Glomerular visceral epithelial cell (primary cell): ENCODE results near the gene MBNL2.

Experiments
- DNase-seq: peaks from one replicate; pipeline ENCODE4 v3.0.0-alpha.2; 2016; ENCODE audit errors: extremely low spot score

Gene MBNL2

DNA sequence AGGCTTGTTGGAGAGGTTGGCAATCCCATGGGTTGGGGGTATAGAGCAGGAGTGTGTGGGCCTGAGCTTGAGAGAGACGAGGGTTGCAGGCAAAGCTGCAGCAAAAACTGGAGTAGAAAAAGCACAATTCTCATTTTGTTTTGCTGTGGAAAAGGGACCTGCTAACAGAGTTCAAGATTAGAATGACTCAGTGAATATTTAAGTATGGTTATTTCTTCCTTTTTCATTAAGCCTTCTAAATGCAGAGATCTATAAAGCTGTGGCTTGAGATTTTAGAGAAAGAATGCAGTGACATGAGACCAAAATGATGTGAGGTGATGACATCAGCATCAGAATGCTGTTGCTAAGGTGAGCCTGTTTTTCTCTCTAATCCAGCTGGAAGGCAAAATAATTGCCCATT lies 10.8 kb upstream of the MBNL2 start:
- no peak for DNase-seq

DNA sequence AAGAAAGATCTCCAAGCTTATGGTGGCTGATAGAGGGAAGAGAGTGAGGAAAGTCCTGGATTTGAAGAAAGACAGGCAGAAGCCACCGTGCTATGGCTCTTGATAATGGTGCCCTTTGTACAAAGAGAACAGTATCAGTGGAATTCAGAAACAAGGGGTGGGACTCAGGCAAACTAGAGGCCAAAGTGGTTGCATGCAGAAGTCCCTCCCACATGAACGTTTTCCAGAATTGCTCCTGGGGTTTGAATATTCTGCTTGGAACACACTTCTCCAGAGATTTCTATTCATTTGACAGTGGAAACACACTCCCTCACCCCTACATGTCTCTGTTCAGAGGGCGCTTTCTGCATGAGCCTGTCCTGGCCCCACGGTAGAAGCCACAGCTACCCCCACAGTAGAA lies 10.1 kb upstream of the MBNL2 start:
- DNase-seq, result no peak

DNA sequence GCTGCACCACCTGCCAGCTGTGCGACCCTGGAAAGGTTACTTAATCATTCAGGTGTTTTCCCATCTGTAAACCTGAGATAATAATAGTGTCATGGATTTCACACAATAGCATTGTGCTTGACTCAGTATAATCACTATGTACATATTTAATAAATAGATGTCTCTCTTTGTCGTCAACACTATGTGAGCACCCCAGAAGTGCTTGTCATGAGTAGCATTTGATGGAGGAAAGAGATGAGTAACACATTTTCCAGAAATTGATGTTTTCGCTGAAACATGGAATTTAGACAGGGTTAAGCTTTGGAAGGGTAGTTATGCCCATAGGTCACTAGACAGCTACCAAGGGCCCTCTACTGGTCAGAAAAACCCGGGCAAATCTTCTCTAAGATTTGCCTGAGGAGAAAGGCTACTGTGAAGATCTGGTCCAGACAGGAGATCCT lies 9.5 kb upstream of the MBNL2 start:
- peak; percentile 26 for DNase-seq

DNA sequence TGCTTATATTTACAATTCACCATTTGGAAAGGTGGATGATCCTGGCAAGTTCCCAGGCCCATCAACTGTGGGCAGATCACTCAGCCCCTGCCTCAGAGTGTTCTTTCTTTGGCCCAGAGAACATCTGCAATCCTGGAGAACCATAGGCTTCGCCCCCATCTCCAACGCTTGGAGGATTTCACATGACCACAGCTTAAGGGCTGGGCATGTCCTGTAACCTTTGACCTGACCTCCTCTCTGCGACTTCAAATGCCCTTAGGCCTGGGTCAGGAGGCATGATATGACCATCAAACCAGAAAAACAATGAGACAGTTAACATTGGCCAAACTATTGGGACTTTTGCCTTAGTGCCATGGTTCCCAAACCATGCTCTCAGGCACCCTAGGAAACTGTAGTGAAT lies 7.2 kb upstream of the MBNL2 start:
- no peak for DNase-seq

DNA sequence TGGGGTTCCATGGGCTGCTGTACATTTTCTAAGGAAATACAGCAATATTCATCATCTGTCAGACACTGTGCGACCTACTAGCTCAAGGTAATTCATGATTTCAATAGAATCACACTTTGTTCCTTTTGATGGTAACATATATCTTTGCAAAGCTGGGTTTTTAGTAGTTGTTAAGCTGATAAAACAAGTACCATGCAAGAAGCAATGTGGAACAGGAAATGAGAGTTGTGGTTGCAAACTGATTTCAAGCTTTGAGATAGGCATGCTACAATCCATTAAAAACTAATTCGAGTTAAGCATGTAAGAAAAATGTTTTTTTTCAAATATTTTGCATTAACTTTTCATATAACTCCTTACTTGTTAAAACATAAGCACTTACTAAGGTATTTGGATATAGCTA lies 6.8 kb upstream of the MBNL2 start:
- DNase-seq, result no peak

DNA sequence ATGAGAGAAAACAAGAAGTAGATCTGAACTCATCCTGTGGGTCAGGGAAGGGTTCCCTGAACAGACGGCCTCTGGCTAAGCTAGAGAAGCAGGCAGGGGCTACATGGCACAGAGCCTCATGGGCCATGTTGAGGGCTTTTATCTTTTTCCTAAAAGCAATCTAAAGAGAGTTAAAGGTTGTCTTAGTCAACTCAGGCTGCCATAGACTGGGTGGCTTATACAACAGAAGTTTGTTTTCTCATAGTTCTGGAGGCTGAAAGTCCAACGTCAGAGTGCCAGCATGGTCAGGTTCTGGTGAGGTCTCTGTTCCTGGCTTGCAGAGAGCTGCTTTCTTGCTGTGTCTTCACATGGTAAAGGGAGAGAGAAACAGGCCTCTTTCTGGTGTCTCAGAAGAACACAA lies 2.9 kb upstream of the MBNL2 start:
- DNase-seq, result no peak

DNA sequence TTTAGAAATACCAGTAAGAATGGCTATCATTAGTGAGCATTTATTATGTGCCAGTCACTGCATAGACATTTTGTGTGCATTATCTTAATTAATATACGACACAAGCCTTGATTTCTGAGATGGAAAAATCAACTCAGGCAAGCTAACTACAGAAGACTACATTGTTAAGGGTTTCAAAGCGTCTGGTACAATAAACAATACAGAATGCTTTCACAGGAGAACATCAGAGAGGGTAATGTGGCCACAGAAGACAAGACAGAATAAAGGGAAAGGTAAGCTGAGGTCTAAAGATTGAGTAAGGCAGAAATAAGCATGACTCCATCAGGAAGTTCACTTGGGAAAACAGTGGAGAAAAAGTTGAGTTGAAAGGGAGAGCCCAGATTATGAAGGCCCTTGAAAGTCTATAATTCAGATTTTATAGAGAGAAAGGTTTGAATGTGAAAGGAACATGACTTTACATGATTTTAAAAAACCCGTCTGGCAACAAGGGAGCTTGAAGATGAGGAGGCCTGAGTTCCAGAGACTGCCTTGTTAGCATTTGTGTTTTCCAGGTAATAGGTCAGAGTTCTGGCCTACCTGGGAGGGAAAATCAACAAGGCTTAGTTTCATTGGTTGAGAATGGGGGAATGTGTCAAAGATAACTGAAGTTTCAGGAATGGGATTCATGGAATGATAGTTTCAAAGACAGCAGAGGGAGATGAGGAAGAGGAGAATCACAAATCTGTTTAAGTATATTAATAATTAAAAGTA lies 1.8 kb upstream of the MBNL2 start:
- DNase-seq, result no peak

DNA sequence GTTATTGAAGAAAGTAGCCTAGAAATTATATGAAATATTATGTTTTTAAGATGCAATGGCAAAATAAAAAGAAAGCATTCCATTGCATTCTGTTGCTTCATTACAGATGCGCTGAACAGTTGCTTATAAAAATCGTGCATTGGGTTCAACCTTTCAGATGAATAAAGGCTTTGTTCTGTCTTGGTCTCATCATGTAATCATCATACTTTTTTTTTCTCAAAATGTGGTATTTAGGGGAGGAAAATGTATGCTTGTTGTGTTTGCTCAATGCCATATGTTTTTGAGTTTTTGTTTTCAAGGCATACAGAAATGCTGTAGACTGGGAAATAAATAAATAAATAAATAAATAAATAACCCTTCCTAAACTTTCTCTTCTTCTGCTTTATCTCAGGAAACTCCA lies 1.1 kb upstream of the MBNL2 start:
- DNase-seq, result no peak

DNA sequence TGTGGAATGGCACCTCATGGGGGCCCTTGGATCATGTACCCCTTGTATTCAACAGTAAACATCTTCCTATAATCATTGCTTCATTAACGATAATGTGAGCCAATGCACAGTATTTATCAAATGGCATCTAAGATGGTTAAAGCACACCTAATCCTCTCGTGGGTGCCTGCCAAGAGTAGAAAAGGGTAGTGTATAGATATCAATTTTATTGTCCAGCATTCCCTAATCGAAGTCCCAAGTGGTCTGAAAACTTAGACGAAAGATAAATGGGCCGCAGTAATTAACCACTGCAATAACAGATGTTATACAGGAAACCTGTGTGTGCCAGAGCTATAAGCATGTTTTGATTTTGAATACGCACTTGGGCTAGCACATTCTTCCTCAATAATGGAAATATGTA lies 667 bp upstream of the MBNL2 start:
- no peak for DNase-seq

DNA sequence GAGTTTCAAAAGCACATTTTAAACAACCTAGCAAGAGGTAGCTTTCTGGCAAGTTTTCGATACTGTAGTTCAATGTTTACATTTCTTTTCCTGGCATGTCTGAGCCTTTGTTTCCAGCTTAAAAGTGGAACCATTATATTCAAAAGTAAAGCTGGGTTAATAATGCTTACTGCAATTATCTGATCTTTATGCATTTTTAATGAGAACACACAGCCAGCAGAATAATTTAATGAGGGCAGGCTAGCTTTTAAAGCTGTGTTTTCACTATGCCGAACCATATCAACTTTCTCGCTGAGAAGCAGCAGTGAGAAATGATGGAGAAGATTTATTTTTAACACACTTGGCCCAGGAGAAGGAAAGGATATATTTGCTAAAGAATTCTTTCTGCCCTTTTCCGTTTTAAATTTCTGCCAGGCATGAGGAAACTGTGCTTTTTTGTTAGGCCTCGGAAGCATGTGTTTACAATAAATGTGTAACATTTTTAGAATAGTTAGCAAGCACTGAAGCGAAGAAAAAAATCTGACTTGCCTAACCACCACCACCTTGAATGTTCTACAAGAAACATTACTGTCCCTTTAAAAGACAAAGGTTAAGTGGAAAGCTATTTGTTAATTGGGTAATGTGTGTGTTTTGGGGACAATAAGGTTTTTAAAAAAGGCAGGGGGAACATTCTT lies 1.0 kb downstream of the MBNL2 start:
- peak; percentile 74 for DNase-seq

DNA sequence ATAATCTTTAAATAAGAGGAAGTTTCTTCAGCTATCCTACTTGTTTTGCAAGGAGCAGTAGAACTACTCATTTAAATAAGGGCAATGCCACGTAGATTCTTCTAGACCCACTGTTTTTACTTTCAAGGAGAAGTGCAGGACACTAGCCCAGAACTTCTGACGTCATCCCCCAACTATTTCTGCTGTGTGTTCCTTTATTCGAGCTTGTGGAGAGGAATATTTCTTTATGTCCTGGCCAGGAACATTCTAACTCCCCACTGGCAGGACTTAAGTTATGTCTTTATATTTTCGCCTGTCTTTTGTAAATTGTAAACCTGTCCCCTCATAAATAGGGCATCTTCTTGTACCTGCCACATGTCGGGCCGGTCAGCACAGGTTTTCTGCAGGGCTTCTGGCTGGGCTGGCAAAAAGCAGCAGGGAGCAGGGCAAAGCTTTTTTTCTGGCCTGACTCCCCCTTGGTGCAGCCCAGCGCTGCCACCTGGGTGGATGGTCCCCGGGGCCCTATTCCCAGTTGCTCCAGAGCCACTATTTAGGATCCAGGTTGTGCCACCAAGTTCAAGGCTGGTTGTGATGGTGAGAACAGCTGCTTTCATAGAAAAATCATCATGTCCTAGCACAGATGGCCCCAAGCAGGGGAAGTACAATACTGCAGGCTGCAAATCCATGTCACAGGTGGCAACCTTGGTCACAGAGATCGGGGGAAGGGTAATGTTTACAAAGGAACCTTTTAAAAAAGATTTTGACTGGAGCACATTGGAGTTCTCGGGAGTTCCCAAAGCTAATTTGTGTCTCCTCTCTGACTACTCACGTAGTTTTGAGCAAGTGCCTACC lies 1.8 kb downstream of the MBNL2 start:
- peak; percentile 88 for DNase-seq

DNA sequence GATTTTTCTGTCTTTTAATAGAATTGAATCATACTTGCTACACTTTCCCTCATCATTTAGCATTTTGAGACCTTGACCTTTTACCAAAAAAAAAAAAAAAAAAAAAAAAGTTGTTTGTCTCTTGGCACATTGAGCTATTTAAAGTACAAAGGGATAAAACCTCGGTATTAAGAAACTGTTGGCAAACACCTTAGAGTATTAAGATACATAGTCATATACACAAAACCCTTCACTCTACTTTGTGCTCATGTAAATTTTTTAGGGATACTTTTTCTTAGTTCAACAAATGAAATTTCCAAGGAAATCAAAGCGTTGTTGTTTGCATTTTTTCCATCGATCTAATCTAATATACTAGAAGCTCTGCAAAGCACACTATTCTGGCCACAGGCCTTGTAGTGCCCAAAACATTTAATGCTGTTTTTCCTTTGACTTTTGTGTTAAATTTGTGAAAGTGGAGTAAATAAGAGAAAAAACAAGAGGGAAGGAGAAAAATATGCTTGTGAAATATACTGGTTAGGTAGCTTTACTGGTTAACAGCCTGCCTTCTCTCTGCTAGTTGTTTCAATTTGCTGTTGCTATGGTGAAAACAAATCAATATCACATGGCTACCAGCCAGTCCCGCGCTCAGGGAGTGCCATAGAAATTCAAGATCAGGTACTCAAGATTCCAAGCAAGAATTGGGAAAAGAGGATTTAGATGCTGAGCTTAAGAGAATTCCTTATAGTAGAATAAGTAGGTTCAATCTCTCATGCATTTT lies 2.6 kb downstream of the MBNL2 start:
- DNase-seq, result peak; percentile 68

DNA sequence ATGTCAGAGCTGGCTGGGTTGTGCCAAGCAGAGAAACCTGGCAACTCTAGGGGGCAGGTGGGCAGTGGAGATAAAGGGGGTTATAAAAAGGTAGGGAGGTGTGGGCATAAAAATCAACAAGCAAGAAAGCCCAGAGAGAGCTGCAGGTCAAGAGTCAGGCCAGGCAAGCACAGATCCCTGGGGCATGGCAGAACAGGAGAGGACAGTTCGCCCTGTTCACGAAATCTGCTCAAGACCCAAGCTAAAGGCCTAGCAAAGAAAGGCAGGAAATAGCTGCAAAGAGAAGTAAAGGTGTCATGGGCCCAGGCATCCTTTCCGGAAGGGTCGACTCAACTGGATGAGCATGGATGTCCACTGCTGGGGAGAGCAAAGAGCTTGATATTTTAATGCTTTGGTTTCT lies 3.4 kb downstream of the MBNL2 start:
- DNase-seq, result peak; percentile 7

DNA sequence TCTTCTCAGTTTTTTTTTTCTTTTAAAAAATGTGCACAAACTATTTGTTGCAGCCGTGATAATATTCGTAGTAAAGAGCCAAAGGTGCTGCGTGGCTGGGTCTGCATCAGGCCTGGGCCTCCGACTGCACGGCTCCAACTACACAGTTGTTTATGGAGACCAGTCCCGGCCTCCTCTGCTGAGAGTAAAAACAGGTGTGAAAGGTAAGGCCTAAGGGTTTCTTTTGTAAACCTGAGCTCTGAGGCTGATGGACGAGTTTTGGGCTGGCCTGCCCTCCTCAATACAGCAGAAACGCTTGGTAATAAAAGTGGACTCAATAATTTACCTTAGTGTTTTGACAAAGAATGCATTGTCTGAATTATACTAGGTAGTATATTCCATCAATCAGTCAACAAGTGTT lies 3.9 kb downstream of the MBNL2 start:
- DNase-seq, result no peak

DNA sequence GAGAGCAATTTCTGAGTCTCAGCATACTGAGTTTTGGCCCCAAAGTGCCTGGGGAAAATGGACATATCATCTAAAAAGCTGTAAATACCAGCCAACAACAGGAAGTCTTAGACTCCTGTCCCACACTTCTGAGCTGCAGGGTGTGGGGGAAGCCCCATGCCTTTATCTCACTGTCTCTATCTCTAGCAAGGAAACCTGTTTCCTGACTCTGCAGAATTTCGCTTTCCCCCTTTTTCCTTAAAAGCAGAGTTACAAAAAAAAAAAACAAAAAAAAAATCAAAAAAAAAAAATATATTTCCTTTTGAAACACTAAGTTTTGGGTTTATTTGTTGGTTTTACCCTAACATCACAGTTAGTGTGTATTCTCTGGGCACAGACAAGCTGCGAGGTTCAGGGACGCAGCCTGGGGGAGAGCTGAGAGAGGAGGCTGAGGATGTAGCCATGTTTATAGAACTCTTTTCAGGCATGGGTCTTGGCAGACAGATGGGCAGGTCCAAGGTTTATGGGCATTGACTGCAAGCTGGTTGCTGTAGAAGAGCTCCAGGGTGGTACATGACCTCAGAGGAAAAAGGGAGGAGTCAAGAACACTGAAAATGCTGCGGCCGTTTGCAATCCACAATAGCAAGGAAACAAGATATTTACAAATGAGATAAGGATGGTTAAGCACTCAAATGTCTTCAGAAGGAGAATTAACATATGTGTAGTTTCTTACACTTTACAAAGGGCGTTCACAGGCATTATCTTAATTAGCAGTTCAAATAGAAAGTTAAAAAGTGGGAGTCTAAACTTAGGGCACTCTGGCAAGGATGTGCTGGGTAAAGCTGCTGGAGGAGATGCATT lies 4.9 kb downstream of the MBNL2 start:
- DNase-seq, result peak; percentile 38

DNA sequence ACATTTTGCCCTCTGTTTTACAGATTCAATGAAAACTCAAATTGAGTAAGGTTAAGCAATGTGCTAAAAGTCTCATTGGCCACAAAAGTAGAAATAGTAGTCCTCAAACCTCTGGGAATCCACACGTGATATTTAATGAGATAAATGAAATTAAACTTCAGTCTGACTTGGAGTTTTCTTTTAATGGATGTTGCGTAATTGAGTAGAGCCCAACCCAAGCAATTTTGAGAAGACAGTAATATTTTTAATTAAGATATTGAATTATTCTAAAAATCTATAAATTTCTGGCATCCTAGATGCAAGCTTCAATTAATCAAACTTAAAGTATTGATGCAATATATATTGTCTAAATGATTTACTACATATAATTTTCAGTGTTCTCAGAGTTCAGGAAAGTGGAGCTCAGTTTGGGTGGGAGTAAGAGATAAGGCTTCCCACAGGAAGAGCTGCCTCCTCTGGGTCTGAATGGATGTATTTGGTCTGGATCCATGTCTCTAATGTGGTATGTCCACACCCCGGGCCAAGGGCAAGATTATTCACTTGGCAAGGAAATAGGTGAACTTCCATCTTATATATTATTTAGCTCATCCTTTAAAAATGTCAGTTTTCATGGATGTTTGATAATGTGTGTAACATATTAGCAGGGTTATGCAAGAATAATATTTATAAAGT lies 6.9 kb downstream of the MBNL2 start:
- DNase-seq, result no peak

DNA sequence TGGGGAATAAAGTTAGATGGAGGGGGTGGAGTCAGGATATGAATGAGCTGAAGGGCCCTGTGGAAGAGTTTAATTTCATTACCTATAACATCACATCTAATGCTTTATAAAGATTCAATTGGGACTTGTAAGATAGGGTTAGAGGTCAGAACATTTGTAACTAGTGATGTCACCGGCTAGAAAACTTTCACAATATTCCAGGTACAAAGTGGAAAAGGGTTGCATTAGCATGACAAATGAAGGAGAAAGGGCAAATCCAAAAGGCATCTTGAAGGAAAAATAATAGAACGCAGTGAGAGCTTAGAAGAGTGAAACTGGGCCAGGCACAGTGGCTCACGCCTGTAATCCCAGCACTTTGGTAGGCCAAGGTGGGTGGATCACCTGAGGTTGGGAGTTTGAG lies 7.6 kb downstream of the MBNL2 start:
- no peak for DNase-seq

DNA sequence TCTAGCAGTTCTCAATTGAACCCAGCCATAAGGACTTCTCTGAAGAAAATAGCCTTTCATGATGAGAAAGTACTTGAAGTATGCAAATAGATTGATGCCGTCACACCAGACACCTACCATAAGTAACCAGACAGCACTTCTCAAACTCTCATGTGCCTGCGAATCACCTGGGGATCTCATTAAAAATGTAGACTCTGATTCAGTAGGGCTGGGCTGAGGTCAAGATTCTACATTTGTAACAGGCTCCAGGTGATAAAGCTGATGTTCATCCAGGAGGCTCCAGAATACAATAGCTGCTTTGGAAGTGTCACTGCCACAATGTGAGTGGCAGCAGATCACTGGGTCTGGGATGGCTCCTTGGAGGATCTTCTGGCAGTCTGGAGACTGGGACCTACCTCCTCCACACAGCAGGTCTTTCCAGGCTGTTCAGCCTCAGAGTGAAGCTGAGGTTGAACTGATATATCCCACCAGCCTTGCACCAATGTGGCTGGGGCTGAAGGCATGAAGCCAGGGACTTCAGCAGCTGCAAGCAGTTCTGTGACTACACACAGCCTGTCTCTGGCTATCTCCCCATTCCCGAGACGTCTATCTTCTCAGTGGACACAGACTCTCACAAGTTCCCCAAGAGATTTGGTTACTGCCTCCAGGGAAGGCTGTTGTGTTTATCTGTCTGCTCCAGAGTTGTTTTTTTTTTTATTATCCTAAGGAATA lies 9.1 kb downstream of the MBNL2 start:
- no peak for DNase-seq

DNA sequence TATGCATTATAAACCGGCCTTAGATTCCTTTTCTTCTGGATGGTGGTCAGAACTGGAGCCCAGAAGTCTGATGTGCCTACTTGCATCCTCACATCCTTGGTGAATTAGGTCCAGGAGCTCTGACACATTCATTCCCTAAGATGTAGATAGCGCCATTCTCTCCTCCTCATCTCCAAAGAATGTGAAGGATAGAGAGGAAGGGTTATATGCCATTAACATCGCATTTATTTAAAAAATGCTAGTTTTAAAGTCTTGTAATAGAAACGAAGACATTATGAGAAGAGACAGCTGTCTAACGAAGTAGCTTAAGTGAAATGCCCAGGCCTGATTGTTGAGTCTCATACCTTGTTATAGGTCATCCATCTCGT lies 9.7 kb downstream of the MBNL2 start:
- no peak for DNase-seq

DNA sequence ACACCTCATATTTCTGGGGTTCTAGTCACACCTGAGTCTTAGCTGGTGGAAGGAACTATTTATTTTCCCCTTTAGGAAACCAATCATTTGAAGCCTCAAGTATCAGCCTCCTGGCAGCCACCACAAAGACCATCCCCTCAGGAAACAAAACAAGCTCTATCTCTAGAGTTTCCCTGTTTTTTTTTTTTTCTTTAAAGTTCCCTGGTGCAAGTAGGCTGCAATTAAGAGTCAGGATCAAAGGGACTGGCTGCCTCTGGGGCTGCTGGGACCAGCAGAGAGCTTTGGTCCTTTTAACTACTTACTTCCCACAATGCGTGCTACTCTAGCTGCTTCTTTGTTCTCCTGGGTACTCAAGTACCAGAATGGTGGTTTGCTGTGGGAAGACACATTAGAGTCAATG lies 11.4 kb downstream of the MBNL2 start:
- DNase-seq, result no peak
